Measurements from ENCODE around the gene FAM107B. TPM values are rescaled to one million over a fixed set of nuclear protein-coding genes. Genes with fewer than 3 reads are reported as not detected.

The FAM107B gene
- total RNA-seq, 1 experiment from 2014 or later: 36.5 TPM

- DNase-seq (ENCODE audit: extremely low read depth, low read depth): no peak
Measured at GRCh38 chr10:14779001-14779651, 4.4 kb upstream of the FAM107B start.

- no peak for DNase-seq (ENCODE audit: extremely low read depth, low read depth)
Measured at GRCh38 chr10:14776546-14776945, 1.8 kb upstream of the FAM107B start.

- DNase-seq (ENCODE audit: extremely low read depth, low read depth): no peak
Measured at GRCh38 chr10:14775656-14776055, 959 bp upstream of the FAM107B start.

GRCh38 chr10:14774214-14774580 lies 500 bp downstream of the FAM107B start:
- DNase-seq (ENCODE audit: extremely low read depth, low read depth): no peak

- no peak for DNase-seq (ENCODE audit: extremely low read depth, low read depth)
Measured at GRCh38 chr10:14773551-14774213, 1.0 kb downstream of the FAM107B start.

GRCh38 chr10:14772399-14772798 lies 2.3 kb downstream of the FAM107B start:
- DNase-seq (ENCODE audit: extremely low read depth, low read depth): no peak

GRCh38 chr10:14770927-14771326 lies 3.8 kb downstream of the FAM107B start:
- DNase-seq (ENCODE audit: extremely low read depth, low read depth): no peak

- DNase-seq (ENCODE audit: extremely low read depth, low read depth): no peak
Measured at GRCh38 chr10:14761372-14761771, 13.3 kb downstream of the FAM107B start.

- peak; percentile 7 for DNase-seq (ENCODE audit: extremely low read depth, low read depth)
Measured at GRCh38 chr10:14758994-14759664, 15.6 kb downstream of the FAM107B start.

GRCh38 chr10:14758451-14758850 lies 16.2 kb downstream of the FAM107B start:
- DNase-seq (ENCODE audit: extremely low read depth, low read depth): no peak

GRCh38 chr10:14757986-14758385 lies 16.7 kb downstream of the FAM107B start:
- DNase-seq (ENCODE audit: extremely low read depth, low read depth): no peak

GRCh38 chr10:14757394-14757793 lies 17.3 kb downstream of the FAM107B start:
- no peak for DNase-seq (ENCODE audit: extremely low read depth, low read depth)

- DNase-seq (ENCODE audit: extremely low read depth, low read depth): no peak
Measured at GRCh38 chr10:14753441-14753840, 21.3 kb downstream of the FAM107B start.

- no peak for DNase-seq (ENCODE audit: extremely low read depth, low read depth)
Measured at GRCh38 chr10:14751921-14752320, 22.8 kb downstream of the FAM107B start.

- DNase-seq (ENCODE audit: extremely low read depth, low read depth): no peak
Measured at GRCh38 chr10:14751014-14751896, 23.4 kb downstream of the FAM107B start.

GRCh38 chr10:14749070-14749809 lies 25.5 kb downstream of the FAM107B start:
- DNase-seq (ENCODE audit: extremely low read depth, low read depth): no peak

GRCh38 chr10:14748441-14748840 lies 26.3 kb downstream of the FAM107B start:
- no peak for DNase-seq (ENCODE audit: extremely low read depth, low read depth)

GRCh38 chr10:14742815-14743214 lies 31.9 kb downstream of the FAM107B start:
- DNase-seq (ENCODE audit: extremely low read depth, low read depth): peak; percentile 74

GRCh38 chr10:14742382-14742781 lies 32.3 kb downstream of the FAM107B start:
- peak; percentile 49 for DNase-seq (ENCODE audit: extremely low read depth, low read depth)

- no peak for DNase-seq (ENCODE audit: extremely low read depth, low read depth)
Measured at GRCh38 chr10:14740684-14741247, 33.9 kb downstream of the FAM107B start.

All from NCI-H460 (cell line).